ENCODE results near the gene ASCL5. TPM values are rescaled to one million over a fixed set of nuclear protein-coding genes. Genes with fewer than 3 reads are reported as not detected.
"Not testable (repeated sequence)": the region's sequence is repeated elsewhere in the genome, so short reads cannot be mapped to it uniquely, and the experiment has no call there.

The ASCL5 gene, protein sequence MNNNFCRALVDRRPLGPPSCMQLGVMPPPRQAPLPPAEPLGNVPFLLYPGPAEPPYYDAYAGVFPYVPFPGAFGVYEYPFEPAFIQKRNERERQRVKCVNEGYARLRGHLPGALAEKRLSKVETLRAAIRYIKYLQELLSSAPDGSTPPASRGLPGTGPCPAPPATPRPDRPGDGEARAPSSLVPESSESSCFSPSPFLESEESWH
- total RNA-seq: not detected

DNA sequence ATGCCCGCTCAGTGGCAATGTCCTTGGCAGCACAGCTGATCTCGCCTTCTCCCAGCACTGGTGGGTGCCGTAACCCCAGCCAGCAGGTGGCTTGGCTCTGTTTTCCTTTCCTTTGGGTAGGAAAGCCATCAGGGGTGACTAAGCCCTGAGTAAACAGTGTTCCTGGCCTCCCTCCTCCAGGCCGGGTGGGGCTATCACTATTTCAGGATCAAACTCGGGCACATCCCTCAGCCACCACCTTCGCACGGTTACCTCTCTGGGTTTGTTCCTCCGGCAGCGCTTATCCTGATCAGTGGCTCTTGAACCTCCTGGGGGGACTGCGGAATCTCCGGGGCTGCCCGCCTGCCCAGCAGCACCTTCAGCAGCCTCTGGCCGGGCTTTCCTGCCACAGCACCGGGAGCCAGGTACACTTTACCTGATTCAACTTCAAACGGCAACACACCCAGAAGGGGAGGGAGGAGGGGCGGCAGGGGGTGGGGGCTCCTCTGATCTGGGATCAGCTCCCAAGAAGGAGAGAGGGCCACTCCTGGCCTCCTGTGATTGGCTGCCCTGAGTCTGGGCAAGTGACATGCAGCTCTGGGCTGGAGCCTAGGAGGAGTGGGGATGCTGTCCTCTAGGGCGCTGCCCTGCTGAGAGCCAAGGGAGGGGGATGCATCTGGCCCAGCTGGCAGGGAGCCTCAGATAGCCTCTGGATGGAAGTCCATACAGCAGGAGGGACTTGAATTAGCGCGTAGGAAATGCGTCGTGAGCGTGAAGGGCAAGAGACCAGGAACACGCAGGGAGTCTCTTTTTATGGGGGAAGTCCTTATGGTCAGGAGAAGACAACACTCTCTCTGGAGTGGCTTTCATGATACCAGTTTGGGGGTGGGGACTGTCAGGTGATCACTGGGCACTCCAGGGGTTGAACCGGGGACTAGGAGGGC, at the start of gene ASCL5:
Gene ASCL5 (minus strand): TSS at position 353 of the 923 bp plus-strand sequence. CDS start 11,812 bp downstream, outside the sequence.
- DNase-seq (ENCODE audit: low read depth in 2 of 3, low spot score in 2 of 3): no peak

DNA sequence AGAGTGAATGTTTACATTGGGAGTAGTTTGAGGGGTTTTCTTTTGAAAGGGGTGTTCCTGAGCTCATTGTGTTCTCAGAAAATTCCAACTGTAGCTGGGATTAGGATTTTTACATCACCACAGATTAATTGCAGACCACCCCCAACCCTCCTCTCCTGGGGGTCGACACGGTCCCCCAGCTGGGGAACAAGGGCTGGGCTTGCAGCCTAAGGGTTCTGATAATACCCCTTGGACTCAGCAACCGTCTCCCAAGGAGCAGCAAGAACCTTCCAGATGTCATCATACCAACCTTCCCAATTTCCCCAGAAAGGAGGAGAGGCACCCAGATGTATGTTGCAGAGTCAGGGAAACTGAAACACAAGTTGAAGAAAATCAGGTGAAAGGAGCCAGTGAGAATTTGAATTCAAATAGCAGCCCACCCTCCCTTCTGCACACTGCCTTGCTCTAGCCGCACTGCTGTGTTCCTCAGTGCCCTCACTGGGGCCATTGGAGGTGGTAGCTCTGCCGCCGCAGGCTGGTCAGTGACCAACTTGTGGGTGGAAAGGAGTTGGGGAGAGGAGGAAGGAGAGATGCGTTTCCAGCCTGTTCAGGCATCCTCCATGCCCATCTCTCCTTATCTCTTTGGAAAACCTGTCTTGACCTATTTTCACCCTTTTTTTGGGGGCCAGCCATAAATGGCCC, 49.0 kb upstream of the ASCL5 start:
- no peak for DNase-seq (ENCODE audit: low read depth in 2 of 3, low spot score in 2 of 3)

DNA sequence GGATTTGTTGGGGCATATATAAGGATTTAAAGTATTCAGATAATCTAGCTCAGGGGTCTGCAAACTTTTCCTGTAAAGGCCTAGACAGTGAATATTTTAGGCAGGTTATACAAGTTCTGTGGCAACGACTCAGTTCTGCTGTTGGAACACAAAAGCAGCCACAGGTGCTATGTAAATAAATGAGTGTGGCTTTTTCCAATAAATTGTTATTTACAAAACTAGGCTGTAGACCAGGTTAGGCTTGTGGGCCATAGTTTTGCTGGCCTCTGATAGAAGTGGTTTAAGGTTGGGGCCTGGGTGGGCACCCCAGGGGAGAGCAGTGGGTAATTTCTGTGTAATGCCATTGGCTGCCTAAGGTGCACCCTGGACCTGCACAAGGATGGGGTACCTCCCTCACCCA, 46.8 kb upstream of the ASCL5 start:
- DNase-seq (ENCODE audit: low read depth in 2 of 3, low spot score in 2 of 3): no peak

DNA sequence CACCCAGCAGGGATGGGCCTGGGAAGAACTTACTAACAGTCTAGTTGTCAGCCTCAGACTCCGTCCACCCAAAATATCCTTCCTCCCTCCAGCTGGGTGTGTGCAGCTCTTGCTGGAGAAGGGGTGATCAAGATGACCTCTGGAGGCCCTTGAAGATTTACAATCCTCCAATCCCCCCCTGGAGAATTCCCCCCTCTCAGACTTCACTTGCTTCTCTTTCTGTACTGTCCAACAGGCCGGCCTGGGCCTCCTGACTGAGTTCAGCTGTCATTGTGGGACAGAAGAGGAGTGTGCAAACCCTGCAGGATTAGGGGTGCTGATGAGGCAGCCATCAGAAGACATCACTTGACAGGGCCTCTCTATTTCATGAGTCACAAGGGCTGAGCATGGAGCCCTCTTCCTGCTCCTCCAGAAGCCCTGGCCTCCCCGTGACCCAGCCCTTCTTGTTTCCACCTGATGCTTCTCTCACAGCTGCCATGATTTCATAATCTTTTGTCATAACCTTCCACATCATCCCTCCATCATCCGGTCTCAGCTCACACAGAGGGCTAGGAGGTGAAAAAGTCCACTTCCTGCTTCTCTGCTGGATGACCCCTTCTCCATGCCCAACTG, 46.1 kb upstream of the ASCL5 start:
- no peak for DNase-seq (ENCODE audit: low read depth in 2 of 3, low spot score in 2 of 3)

DNA sequence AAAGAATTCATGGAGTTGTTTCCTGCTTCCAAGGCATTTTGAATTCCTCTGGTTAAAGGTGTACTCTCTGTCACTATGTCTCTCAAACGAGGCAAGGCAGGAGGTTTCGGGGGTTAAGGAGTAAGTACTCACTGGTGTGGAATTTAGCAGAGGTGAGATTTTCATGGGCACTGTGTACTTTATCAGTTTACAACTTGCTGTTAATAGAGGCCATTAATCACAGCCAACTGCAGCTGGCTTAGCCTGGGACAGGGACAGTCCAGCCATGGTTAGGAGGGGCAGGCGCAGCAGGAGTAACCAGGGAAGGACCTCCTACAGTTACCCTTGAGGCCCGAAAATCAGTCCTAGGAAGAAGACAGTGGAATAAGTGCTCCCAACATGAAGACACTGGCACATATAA, 45.3 kb upstream of the ASCL5 start:
- no peak for DNase-seq (ENCODE audit: low read depth in 2 of 3, low spot score in 2 of 3)

DNA sequence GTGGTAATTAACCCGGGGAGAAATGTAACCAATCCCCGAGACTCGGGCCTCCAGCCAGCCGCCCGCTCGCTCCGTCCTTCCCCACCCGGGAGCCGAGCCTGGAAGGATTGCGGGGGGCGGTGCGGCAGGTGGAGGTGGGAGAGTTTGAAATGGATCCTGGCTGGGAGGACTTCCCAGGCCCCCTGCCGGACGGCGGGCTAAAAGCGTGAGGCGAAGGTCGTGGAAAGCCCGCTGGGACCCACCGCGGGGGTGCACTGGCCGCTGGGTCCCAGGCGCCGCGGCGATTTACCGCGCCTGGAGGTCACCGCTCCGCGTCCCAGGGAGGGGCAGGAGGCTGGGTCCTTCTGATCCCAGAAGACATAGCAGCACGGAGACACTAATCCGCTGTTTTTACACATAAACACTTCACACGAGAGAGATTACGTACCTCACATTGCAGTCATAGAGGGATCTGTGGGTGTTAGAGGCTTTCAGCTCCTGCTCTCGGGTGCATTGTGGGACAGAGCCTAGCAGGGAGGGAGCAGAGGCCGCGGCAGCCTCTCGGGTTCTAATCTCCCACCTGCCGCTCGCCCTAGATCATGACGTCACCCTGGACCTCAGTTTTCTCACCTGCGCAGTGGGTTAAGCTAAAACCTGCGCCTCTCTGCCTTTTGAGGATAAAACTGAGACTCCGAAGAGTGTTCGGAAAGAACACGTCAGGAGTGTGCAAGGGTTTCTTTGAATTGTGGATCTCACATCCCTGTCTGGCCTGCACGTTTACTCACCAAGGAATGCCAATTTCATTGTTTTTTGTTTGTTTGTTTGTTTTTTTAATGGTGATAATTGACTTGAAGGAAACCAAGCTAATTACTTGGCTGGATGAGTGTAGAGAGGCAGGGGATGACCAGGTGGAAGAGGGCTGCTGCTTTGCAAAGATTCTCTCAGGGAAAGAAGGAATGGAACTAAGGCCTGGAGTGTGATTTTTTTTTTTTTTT, 44.4 kb upstream of the ASCL5 start:
- DNase-seq (ENCODE audit: low read depth in 2 of 3, low spot score in 2 of 3): peak in 2 of 3 donors; percentile 43 to 47

DNA sequence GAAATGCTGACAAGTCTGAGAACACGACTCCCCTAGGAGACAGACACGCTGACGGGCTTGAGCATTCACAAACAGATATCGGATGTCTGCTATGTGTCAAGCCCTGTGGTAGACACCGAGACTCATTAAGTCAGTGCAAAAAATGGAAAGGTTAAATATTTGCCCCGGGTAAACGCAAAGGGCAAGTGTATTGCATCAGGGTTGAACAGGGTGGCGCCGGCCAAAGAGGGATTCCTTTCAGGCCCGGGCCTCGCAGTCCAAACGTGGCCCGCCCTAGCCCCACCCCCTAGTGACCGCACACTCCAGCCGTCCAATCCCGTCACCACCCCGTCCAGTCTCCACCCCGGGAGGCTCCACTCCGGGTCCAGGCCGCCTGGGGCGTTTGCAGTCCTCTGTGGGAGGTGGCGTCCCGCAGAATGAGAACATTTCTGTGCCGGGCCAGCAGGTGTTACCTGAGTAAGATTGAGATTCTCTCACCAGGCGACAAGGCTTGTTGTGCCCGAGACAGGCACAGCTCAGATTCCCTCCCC, 43.6 kb upstream of the ASCL5 start:
- peak in 2 of 3 donors; percentile 85 to 92 for DNase-seq (ENCODE audit: low read depth in 2 of 3, low spot score in 2 of 3)

DNA sequence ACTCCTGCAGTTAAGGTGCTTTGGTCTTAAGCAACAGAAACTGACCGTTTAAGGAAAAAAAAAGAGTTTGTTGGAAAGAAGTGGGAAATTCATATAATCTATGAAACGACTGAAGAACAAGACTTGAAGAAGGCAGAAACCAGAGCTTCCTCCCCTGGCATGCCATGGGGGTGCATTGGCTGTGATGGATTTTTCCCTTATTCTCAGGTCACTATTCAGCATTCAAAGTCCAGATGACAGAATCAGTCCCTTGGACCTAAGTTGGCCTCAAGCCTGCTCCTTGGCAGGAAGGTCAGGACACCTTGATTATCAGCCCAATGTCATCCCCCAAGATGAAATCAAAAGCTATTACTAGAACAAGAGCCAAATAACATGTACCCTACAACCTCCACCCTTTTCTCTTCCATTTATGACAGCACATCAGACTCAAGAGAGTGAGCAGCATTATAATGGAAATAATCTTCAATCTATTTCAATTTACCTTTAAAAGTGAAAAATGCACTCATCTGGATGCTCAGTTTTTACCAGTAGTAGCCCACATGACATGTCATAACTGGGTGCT, 43.1 kb upstream of the ASCL5 start:
- no peak for DNase-seq (ENCODE audit: low read depth in 2 of 3, low spot score in 2 of 3)

DNA sequence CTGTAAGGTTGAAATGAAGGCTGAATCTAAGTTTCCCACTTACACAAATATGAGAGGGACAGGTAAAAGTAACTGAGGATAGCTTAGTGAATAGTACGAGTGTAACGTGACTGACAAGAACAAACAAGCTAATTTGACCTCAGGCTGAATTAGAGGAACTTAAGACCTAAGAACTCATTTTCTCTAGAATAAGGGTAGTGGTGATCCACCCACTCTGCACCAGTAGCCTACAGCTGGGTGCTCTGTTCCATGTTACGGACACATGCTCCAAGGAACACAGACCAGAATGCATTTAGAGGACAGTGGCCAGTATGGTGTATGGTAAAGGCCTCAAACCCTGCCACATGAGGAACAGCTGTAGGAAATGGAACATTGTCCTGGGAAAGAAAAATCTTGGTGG, 42.2 kb upstream of the ASCL5 start:
- DNase-seq (ENCODE audit: low read depth in 2 of 3, low spot score in 2 of 3): no peak

DNA sequence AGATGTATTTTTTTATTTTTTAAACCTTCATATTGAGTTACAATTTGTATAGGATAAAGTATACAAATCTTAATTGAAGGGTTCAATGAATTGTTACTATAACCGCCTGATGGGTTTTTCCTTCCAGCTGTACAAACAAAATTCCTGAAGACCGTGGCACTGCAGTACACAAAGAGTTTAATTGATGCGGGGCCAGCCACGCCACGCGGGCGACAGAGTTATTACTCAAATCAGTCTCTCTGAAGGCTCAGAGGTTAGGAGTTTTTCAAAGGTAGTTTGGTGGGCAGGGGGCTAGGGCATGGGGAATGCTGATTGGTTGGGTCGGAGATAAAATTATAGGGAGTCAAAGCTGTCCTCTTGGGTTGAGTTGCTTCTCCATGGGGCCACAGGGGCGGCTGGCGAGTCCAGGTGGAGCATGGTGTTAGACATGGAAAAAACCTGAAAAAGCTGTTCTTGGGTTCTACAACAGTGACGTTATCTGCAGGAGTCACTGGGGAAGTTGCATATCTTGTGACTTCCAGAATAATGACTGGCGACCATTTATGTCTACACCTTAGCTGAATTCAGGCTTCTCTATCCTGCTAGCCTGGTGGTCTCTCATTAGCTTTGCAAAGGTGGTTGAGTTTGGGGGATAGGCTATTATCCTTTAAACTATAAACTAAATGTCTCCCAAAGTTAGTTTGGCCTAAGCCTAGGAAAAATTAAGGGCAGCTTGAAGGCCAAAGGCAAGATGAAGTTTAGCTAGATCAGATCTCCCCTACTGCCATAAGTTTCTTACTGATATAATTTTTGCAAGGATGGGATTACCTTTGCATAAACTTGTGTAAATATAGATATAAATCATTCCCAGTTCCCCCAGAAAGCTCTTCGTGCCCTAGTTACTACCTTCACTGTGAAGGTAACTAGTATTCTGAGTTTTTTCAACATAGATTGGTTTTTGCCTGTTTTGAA, 40.3 kb upstream of the ASCL5 start:
- no peak for DNase-seq (ENCODE audit: low read depth in 2 of 3, low spot score in 2 of 3)

DNA sequence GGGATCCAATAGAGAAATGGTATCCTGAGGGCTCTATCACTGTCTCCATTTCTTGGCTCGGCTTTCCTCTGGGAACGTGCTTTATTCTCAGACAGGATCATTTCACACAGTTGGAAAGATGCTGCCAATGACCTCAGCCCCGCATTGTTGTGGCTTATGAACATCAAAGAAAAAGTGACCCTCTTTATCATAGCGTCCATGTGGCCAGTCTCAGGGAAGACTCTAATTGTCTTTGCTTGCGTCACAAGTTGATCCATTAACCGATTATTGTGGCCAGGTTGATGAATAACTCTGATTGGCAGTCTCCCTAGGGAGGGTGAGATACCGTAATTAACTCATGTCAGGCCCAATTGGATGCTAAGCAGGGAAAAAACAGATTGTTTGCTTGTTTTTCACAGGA, 37.7 kb upstream of the ASCL5 start:
- no peak for DNase-seq (ENCODE audit: low read depth in 2 of 3, low spot score in 2 of 3)

DNA sequence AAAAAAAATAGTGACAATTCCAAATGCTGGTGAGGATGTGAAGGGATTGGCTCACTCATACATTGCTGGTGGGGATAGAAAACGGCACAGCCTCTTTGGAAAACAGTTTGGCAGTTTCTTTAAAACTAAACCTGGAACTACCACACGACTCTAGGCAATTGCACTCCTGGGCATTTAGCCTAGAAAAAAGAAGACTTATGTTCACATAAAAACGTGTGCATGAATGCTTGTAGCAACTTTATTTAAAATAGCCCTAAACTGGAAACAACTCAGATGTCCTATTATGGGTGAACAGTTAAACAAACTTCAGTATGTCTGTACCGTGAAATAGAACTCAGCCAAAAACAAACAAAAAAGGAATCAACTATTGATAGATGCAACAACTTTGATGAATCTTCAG, 36.7 kb upstream of the ASCL5 start:
- no peak for DNase-seq (ENCODE audit: low read depth in 2 of 3, low spot score in 2 of 3)

DNA sequence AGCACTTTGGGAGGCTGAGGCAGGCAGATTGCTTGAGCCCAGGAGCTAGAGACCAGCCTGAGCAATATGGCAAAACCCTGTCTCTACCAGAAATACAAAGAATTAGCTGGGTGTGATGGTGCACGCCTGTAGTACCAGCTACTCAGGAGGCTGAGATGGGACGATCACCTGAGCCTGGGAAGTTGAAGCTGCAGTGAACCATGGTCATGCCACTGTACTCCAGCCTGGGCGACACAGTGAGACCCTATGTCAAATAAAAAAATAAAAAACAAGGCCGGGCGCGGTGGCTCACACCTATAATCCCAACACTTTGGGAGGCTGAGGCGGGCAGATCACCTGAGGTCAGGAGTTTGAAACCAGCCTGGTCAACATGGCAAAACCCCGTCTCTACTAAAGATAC, 36.1 kb upstream of the ASCL5 start:
- not testable (repeated sequence) for DNase-seq (ENCODE audit: low read depth in 2 of 3, low spot score in 2 of 3)

DNA sequence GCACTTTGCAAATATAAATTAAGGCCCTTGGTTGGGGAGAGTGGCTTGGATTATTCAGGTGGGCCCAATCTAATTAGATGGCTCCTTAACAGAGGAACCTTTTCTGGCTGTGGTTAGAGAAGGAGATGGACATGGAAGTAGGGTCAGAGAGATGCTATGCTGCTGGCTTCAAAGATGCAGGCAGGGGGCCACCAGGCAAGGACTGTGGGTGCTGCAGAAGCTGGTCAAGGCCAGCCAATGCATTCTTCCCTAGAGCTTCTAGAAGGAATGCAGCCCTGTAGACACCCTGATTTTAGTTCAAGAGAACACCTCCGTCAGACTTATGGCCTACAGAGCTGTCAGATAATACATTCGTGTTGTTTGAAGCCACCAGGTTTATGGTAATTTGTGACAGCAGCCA, 31.0 kb upstream of the ASCL5 start:
- no peak for DNase-seq (ENCODE audit: low read depth in 2 of 3, low spot score in 2 of 3)

DNA sequence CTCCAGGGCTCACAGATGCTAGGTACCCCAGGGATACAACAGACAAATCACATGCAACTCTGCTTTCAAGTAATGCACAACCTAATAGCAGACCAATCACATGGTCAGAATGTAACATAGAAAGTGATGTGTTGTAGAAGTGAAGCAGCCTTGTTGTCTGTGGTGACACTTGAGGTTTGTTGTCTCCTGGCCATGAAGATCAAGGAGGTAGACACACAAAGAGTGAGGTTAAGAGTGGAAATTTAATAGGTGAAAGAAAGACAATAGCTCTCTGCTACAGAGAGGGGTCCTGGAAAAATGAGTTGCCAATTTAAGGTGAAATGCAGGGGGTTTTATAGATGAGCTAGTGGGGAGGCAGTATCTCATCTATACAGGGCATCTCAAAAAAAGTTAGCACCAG, 29.8 kb upstream of the ASCL5 start:
- no peak for DNase-seq (ENCODE audit: low read depth in 2 of 3, low spot score in 2 of 3)

DNA sequence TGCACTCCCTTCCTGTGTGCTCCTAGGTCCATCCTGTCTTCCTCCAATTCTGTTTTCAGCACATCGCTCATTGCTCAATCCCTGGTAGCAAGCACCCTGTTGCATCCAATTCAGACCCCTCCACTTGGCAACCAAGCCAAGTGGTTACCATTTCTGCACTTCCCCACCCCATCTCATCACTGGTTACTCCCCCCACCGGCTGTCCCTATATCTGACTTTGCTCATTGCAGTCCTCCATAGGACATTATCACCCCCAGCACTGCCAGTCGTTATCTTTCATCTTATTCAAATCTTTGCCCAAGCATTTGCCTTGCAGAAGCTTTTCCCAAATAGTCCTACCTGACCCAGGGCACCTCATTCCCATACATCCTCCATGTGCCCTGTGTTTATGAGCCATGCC, 29.4 kb upstream of the ASCL5 start:
- DNase-seq (ENCODE audit: low read depth in 2 of 3, low spot score in 2 of 3): no peak

DNA sequence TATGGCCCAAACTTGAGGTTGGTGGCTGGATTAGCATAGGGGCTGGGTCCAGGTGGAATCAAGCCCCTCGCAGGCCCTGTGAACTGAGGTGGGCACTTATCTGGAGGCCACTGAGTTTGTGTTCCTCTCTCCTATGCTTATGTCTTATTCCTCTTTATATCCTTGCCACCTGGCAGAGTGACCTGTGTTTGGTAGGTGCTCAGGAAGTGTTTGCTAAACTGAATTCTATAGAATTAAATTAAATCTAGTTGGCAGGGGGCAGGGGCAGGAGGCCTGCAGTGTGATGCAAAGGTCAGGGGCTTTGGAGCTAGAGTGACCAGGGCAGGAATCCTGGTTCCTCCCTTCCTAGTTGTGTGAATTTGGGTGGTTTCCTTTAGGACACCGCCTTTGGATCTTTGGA, 28.4 kb upstream of the ASCL5 start:
- no peak for DNase-seq (ENCODE audit: low read depth in 2 of 3, low spot score in 2 of 3)
